ENCODE data around the gene FZD8. TPM values are rescaled to one million over a fixed set of nuclear protein-coding genes. Genes with fewer than 3 reads are reported as not detected.

The FZD8 gene
- total and polyA plus RNA-seq, 2 of the 4 experiments (the other 2 are of a cell fraction) = 3.6 to 3.9 TPM

- Histone ChIP-seq H3K9me3 (ENCODE audit: control insufficient read depth, insufficient read depth, low read length) (no peaks in the 10 kb centered on the region), H2BK20ac (ENCODE audit: low read depth, low read length) (no peak overlapping the region), H3K4ac (ENCODE audit: low read depth, low read length) (no peak overlapping the region), H3K14ac (replicated peaks; ENCODE audit: low read depth, low read length) (no peak overlapping the region), H3K27me3 (ENCODE audit: control insufficient read depth, insufficient read depth, low read length) (peaks cover 4% of the 10 kb centered on the region; the same call in 1 of the 2 replicates), H2AK9ac (replicated peaks; ENCODE audit: low read depth, low read length, poor library complexity) (no peak overlapping the region), H3K56ac (ENCODE audit: extremely low read depth, insufficient read depth, low read length) (no peak overlapping the region), H3K9me1 (ENCODE audit: insufficient read depth, low read length) (no peaks in the 10 kb centered on the region), H4K91ac (ENCODE audit: insufficient read depth, low read depth, low read length) (no peak overlapping the region), H2AFZ (replicated peaks; ENCODE audit: low read length, poor library complexity) (no peak overlapping the region), H4K8ac (ENCODE audit: low read depth in 2 of 2, low read length in 2 of 2) (no peak overlapping the region), H2BK15ac (ENCODE audit: low read depth, low read length) (no peak overlapping the region), H4K20me1 (ENCODE audit: insufficient read depth, low read length) (no peaks in the 10 kb centered on the region), H3K23ac (ENCODE audit: low read depth, low read length) (no peak overlapping the region), H3K4me3 (ENCODE audit: insufficient read depth, low read depth, low read length) (no peak overlapping the region), H3K4me2 (ENCODE audit: low read depth, low read length) (no peak overlapping the region), H3K27ac (ENCODE audit: insufficient read depth, low read length) (no peak overlapping the region), H4K5ac (ENCODE audit: low read depth, low read length) (no peak overlapping the region), H3K9ac (ENCODE audit: low read depth, low read length) (no peak overlapping the region), H3K18ac (ENCODE audit: low read depth, low read length) (no peak overlapping the region), H2BK5ac (ENCODE audit: low read depth, low read length, poor library complexity, severe bottlenecking) (no peak overlapping the region), H3K4me1 (ENCODE audit: control insufficient read depth, insufficient read depth, low read length) (peaks cover 2% of the 10 kb centered on the region; the same call in 1 of the 2 replicates), H3K36me3 (ENCODE audit: control insufficient read depth, insufficient read depth, low read length) (no peaks in the 10 kb centered on the region), H3K79me1 (ENCODE audit: low read depth in 1 of 2, low read length in 2 of 2) (no peaks in the 10 kb centered on the region), H2AK5ac (ENCODE audit: low read depth, low read length) (no peak overlapping the region), H2BK120ac (ENCODE audit: low read depth, low read length) (no peak overlapping the region)
- ATAC-seq (ENCODE audit: low read depth) (no peak), DNase-seq (no peak)
- intact Hi-C loops (cut with micrococcal nuclease) (no loop called here), dilution Hi-C loops (cut with HindIII; ENCODE audit: low sequenced_read_pairs, unreplicated experiment) (no loop called here), in situ Hi-C loops (cut with MboI; ENCODE audit: low sequenced_read_pairs) (no loop called here)
- ChIA-PET CTCF (no interaction called here), POLR2A (ENCODE audit: unreplicated experiment) (no interaction called here)
- TF ChIP-seq SMC3 (IDR thresholded peaks at IDR 0.05; ENCODE audit: low read depth, low read length) (no peak), ELK1 (IDR thresholded peaks at IDR 0.05; ENCODE audit: borderline replicate concordance, low read depth, low read length) (no peak), BHLHE40 (IDR thresholded peaks at IDR 0.05; ENCODE audit: low read depth, low read length) (no peak), MAZ (IDR thresholded peaks at IDR 0.05; ENCODE audit: borderline replicate concordance, low read depth, low read length) (no peak), POLR2A (IDR thresholded peaks at IDR 0.05; ENCODE audit: low read depth, low read length) (no peak)
- BruUV-seq (replicated peaks) = no TSS peak
- whole genome bisulfite sequencing, 2 experiments (ENCODE audit: extremely low coverage in 2 of 2, insufficient read length in 1 of 2) = 40% methylated on average over 1 of the region's 1 CpG; no CpG with 5 or more reads in 1 of the 2 experiments
Observed at GRCh38 chr10:35659456-35659855, 17.4 kb upstream of the FZD8 start.
